Endothelial cell of umbilical vein (primary cell): ENCODE results near the gene DZIP1. TPM values are rescaled to one million over a fixed set of nuclear protein-coding genes. Genes with fewer than 3 reads are reported as not detected.

Experiments used
- BruUV-seq: library from RNA; stranded (reverse); fragments of 400-500 nt; replicated peaks from 2 replicates; lab custom pipeline; 2021; lab: Mats Ljungman, UMichigan
- CTCF ChIA-PET: fragments of 300-600, 350-600 bp; sonication (Branson Sonifier 250); formaldehyde crosslinking; loops from one replicate; lab custom pipeline; 2021; ENCODE audit warnings: antibody characterized with exemption, inconsistent platforms; lab: Charles Lee
- POLR2A ChIA-PET: fragments of 300-600, 350-600 bp; sonication (Branson Sonifier 250); formaldehyde crosslinking; loops from one replicate; lab custom pipeline; 2021; ENCODE audit warnings: antibody characterized with exemption, inconsistent platforms; lab: Charles Lee
- DNase-seq: peaks from one replicate; pipeline ENCODE4 v3.0.0-alpha.2; 2011; ENCODE audit warnings: low read depth, low spot score
- FAIRE-seq: peaks from 2 replicates; lab custom pipeline; 2011; peaks lifted over from hg19 to GRCh38; lab: Jason Lieb, UNC
- H2AFZ ChIP-seq: 2 replicates; pipeline ENCODE4 v1.6.0; 2012; ENCODE audit warnings: low read depth, low read length, control low read depth, inconsistent platforms
- H3K27ac ChIP-seq: 2 replicates; pipeline ENCODE4 v1.5.1; 2011; ENCODE audit warnings: low read depth, mild to moderate bottlenecking, control low read depth, low read length, moderate library complexity; ENCODE audit not compliant: insufficient read depth
- H3K27me3 ChIP-seq, 2 experiments: 2 replicates each; pipeline versions ENCODE4 v1.6.0 to v1.6.1; 2011; ENCODE audit warnings: low read length in 2 of 2, mixed read lengths in 1 of 2; ENCODE audit not compliant: control insufficient read depth in 2 of 2, insufficient read depth in 2 of 2
- H3K36me3 ChIP-seq, 2 experiments: 2 replicates in 1 of 2; 3 replicates in 1 of 2; pipeline ENCODE4 v1.5.1; 2011; ENCODE audit warnings: low read length in 2 of 2, mild to moderate bottlenecking in 1 of 2, moderate library complexity in 1 of 2; ENCODE audit not compliant: control insufficient read depth in 2 of 2, insufficient read depth in 2 of 2; ENCODE audit errors: extremely low read depth in 1 of 2
- H3K4me1 ChIP-seq: 3 replicates; pipeline ENCODE4 v1.5.1; 2011; ENCODE audit warnings: mild to moderate bottlenecking, low read length; ENCODE audit not compliant: control insufficient read depth, insufficient read depth; ENCODE audit errors: extremely low read depth
- H3K4me2 ChIP-seq: 2 replicates; pipeline ENCODE4 v1.6.1; 2011; ENCODE audit warnings: low read length, control low read depth, mixed read lengths; ENCODE audit not compliant: insufficient read depth
- H3K4me3 ChIP-seq, 3 experiments: fragments of 200-600 bp in 1 of 3; sonication (generic), shearing (Covaris generic) in 1 of 3; replicated peaks in 1 of 3; 2 replicates each; pipeline ENCODE4 v1.5.1; 2011 to 2016; ENCODE audit warnings: control low read depth in 3 of 3, low read length in 3 of 3, mild to moderate bottlenecking in 2 of 3, inconsistent platforms in 1 of 3, low read depth in 1 of 3, moderate library complexity in 1 of 3; ENCODE audit not compliant: insufficient read depth in 1 of 3
- H3K79me2 ChIP-seq: 2 replicates; pipeline ENCODE4 v1.6.0; 2012; ENCODE audit warnings: low read length, inconsistent platforms; ENCODE audit not compliant: control insufficient read depth, insufficient read depth
- H3K9ac ChIP-seq: replicated peaks from 2 replicates; pipeline ENCODE3; 2011; ENCODE audit warnings: low read length, control low read depth; ENCODE audit not compliant: insufficient read depth; ENCODE audit errors: extremely low read depth
- H3K9me1 ChIP-seq: replicated peaks from 3 replicates; pipeline ENCODE4 v1.6.0; 2011; ENCODE audit warnings: mild to moderate bottlenecking, low read length; ENCODE audit not compliant: control insufficient read depth, insufficient read depth; ENCODE audit errors: extremely low read depth
- H3K9me3 ChIP-seq: replicated peaks from 2 replicates; pipeline ENCODE4 v1.5.1; 2012; ENCODE audit warnings: low read length, inconsistent platforms; ENCODE audit not compliant: control insufficient read depth, insufficient read depth
- H4K20me1 ChIP-seq: replicated peaks from 2 replicates; pipeline ENCODE3; 2011; ENCODE audit warnings: mild to moderate bottlenecking, low read length; ENCODE audit not compliant: control insufficient read depth, insufficient read depth; ENCODE audit errors: extremely low read depth
- EZH2 ChIP-seq: IDR thresholded peaks from 2 replicates; pipeline ENCODE4 v1.6.1; 2012; ENCODE audit warnings: borderline replicate concordance, low read depth, mild to moderate bottlenecking, moderate library complexity, low read length, inconsistent platforms; ENCODE audit not compliant: severe bottlenecking
- FOS ChIP-seq: IDR thresholded peaks from 2 replicates; pipeline ENCODE4 v1.6.1; 2011; ENCODE audit warnings: mild to moderate bottlenecking, low read length, moderate library complexity, borderline replicate concordance; ENCODE audit not compliant: insufficient read depth
- GATA2 ChIP-seq: IDR thresholded peaks from 2 replicates; pipeline ENCODE4 v1.7.0; 2011; ENCODE audit warnings: low read depth, mild to moderate bottlenecking, moderate library complexity, mixed read lengths, low read length; ENCODE audit not compliant: insufficient read length, insufficient read depth
- JUN ChIP-seq: IDR thresholded peaks from 2 replicates; pipeline ENCODE4 v1.6.1; 2011; ENCODE audit warnings: borderline replicate concordance, low read depth; ENCODE audit not compliant: insufficient read length, insufficient read depth
- MYC ChIP-seq: IDR thresholded peaks from one replicate; pipeline ENCODE4 v1.6.1; 2011; ENCODE audit warnings: mild to moderate bottlenecking, low read depth, low read length
- POLR2A ChIP-seq: IDR thresholded peaks from 2 replicates; pipeline ENCODE4 v1.6.1; 2012; ENCODE audit warnings: low read depth, mild to moderate bottlenecking, control low read depth, low read length
- POLR2AphosphoS5 ChIP-seq: IDR thresholded peaks from 2 replicates; pipeline ENCODE4 v1.6.1; 2012; ENCODE audit warnings: low read depth, mild to moderate bottlenecking, control low read depth, low read length, moderate library complexity; ENCODE audit not compliant: insufficient read depth
- dilution Hi-C: fragments of 300-500 bp; cut with MboI; formaldehyde crosslinking; loops from one replicate; pipeline ENCODE4 v1.15.0; 2019; ENCODE audit warnings: low sequenced_read_pairs; ENCODE audit not compliant: extremely low pct_ligation_motif_present
- intact Hi-C: fragments of 100-400 bp; cut with micrococcal nuclease; formaldehyde crosslinking; loops from one replicate; pipeline ENCODE4 v1.10.0; 2022
- polyA plus RNA-seq, 4 experiments: library from polyadenylated mRNA; depleted of rRNA in 3 of 4; stranded (reverse) in 3 of 4; unstranded in 1 of 4; fragments of >200 nt; gene quantifications; 2 replicates each; pipeline versions ENCODE4 v1.2.1 to v1.2.3, GENCODE V29; 2011 to 2012; ENCODE audit warnings: missing spikeins in 1 of 4
- total RNA-seq: library from RNA; stranded (reverse); gene quantifications from 2 replicates; pipeline ENCODE4 v1.2.3, GENCODE V29; 2021
- TF ChIP-seq, protein P1 (sequence below): IDR thresholded peaks from 2 replicates; pipeline ENCODE4 v1.6.1; 2011; ENCODE audit not compliant: insufficient read depth, insufficient read length
- TF ChIP-seq, protein P2 (sequence below), 2 donors: IDR thresholded peaks; 1 replicate in 1 of 2; 2 replicates in 1 of 2; pipeline ENCODE4 v1.5.1; 2011; ENCODE audit warnings: low read length in 2 of 2, mild to moderate bottlenecking in 2 of 2, moderate library complexity in 2 of 2, control low read depth in 1 of 2, inconsistent platforms in 1 of 2, low read depth in 1 of 2; ENCODE audit not compliant: insufficient read depth in 1 of 2; ENCODE audit errors: extremely low read depth in 1 of 2

The DZIP1 gene
- total and polyA plus RNA-seq, 2 donors (not counting 3 experiments of a cell fraction or from before 2014, with no cell fraction given): 8.6 to 32.1 TPM

DNA sequence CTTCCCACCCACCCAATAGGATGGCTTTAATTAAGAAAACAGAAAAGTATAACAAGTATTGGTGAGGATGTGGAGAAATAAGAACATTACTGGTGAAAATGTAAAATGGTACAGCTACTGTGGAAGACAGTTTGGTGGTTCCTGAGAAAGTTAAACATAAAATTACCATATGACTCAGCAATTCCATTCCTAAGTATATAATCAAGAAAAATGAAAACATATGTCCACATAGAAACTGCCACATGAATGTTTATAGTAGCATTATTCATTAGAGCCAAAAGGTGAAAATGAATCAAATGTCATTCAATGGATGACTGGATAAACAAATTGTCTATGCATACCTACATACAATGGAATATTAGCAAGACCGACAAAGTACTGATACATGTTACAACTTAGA, 16.9 kb downstream of the DZIP1 start:
- no peak overlapping the region for H3K4me3 ChIP-seq
- peaks cover 22 to 29% of the 10 kb centered on the region in 2 experiments for H3K36me3 ChIP-seq
- ChIA-PET POLR2A (interaction anchor here (0.7 kb wide), 1 partner anchor 133 kb away, joined by 3 read pairs; no protein-coding TSS in a partner anchor), CTCF (interaction anchor here (1.3 to 7.5 kb wide), 3 partner anchors 32 to 353 kb away, joined by 5 to 139 read pairs (median 10); no protein-coding TSS in a partner anchor)
- no TSS peak for BruUV-seq
- dilution Hi-C loops: no loop called here
- DNase-seq (no peak), FAIRE-seq (no peak)
- peaks cover 2% of the 10 kb centered on the region for H4K20me1 ChIP-seq
- no peaks in the 10 kb centered on the region for H3K79me2 ChIP-seq
- no peaks in the 10 kb centered on the region for H3K9me3 ChIP-seq
- H3K4me2 ChIP-seq: no peak overlapping the region
- intact Hi-C loops: no loop called here
- H3K27ac ChIP-seq: no peak overlapping the region
- H3K27me3 ChIP-seq: no peaks in the 10 kb centered on the region
- H3K4me1 ChIP-seq: no peaks in the 10 kb centered on the region
- TF ChIP-seq POLR2A (no peak), EZH2 (no peak)
- no peak overlapping the region for H3K9ac ChIP-seq
- H3K9me1 ChIP-seq: no peaks in the 10 kb centered on the region
- H2AFZ ChIP-seq: no peak overlapping the region

DNA sequence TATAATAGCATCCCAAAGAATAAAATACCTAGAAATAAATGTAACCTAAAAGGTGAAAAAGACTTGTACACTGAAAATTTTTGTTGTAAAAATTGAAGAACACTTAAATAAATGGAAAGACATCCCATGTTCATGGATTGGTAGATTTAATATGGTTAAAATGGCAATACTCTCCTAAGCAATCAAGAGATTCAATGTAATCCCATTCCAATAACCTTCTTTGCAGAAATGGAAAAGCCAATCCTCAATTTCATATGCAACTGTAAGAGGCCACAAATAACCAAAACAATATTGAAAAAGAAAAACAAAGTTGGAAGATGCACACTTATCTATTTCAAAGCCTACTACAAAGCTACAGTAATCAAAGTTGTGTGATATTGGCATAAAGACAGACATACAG, 17.7 kb downstream of the DZIP1 start:
- H3K27ac ChIP-seq: no peak overlapping the region
- DNase-seq (no peak), FAIRE-seq (no peak)
- H3K27me3 ChIP-seq: no peaks in the 10 kb centered on the region
- H3K4me1 ChIP-seq: no peaks in the 10 kb centered on the region
- TF ChIP-seq, protein P1, sequence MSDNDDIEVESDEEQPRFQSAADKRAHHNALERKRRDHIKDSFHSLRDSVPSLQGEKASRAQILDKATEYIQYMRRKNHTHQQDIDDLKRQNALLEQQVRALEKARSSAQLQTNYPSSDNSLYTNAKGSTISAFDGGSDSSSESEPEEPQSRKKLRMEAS: no peak
- TF ChIP-seq MYC (no peak), POLR2A (no peak), EZH2 (no peak), JUN (no peak), POLR2AphosphoS5 (no peak), FOS (no peak), GATA2 (no peak)
- TF ChIP-seq, protein P2, sequence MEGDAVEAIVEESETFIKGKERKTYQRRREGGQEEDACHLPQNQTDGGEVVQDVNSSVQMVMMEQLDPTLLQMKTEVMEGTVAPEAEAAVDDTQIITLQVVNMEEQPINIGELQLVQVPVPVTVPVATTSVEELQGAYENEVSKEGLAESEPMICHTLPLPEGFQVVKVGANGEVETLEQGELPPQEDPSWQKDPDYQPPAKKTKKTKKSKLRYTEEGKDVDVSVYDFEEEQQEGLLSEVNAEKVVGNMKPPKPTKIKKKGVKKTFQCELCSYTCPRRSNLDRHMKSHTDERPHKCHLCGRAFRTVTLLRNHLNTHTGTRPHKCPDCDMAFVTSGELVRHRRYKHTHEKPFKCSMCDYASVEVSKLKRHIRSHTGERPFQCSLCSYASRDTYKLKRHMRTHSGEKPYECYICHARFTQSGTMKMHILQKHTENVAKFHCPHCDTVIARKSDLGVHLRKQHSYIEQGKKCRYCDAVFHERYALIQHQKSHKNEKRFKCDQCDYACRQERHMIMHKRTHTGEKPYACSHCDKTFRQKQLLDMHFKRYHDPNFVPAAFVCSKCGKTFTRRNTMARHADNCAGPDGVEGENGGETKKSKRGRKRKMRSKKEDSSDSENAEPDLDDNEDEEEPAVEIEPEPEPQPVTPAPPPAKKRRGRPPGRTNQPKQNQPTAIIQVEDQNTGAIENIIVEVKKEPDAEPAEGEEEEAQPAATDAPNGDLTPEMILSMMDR (IDR thresholded peaks at IDR 0.05; ENCODE audit: extremely low read depth in 1 of 2, insufficient read depth in 1 of 2, low read depth in 1 of 2, low read length in 2 of 2): no peak
- dilution Hi-C loops (no loop called here), intact Hi-C loops (no loop called here)
- H3K9me3 ChIP-seq: no peaks in the 10 kb centered on the region
- ChIA-PET POLR2A (no interaction called here), CTCF (interaction anchor here (1.3 to 7.5 kb wide), 4 partner anchors 33 to 354 kb away, joined by 5 to 286 read pairs (median 74); no protein-coding TSS in a partner anchor)
- H3K36me3 ChIP-seq: peaks cover 23 to 25% of the 10 kb centered on the region in 2 experiments
- no peaks in the 10 kb centered on the region for H3K79me2 ChIP-seq
- no peak overlapping the region for H2AFZ ChIP-seq
- no TSS peak for BruUV-seq
- H4K20me1 ChIP-seq: peaks cover 2% of the 10 kb centered on the region
- H3K4me3 ChIP-seq: no peak overlapping the region
- H3K4me2 ChIP-seq: no peak overlapping the region
- no peak overlapping the region for H3K9ac ChIP-seq
- H3K9me1 ChIP-seq: no peaks in the 10 kb centered on the region
